NCI-H2029 (cell line): Measurements from ENCODE around the gene SLC15A3.

Experiments
- DNase-seq: peaks from one replicate; lab custom pipeline; 2025; lab: John Stamatoyannopoulos, UW

Gene SLC15A3

DNA sequence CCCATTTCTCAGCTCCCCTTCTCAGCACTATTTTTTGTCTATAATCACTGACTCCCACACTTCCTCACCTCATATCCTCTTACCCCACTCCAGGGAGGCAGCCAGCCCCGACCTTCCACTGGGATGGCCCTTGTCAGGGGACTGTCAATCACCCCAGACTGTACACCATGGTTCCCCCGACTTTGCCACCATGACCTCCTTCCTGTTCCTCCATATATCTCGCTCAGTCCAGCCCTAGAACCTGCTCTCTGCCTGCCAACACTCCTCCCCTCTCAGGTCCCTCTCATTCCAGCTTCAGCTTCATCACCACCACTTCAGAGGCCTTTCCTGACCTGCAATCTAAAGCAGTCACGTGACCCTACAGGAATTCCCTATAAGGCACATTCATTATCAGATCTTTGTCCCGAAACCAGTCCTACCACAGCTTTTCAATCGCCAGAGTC, 62.1 kb downstream of the SLC15A3 start:
- DNase-seq = no peak

DNA sequence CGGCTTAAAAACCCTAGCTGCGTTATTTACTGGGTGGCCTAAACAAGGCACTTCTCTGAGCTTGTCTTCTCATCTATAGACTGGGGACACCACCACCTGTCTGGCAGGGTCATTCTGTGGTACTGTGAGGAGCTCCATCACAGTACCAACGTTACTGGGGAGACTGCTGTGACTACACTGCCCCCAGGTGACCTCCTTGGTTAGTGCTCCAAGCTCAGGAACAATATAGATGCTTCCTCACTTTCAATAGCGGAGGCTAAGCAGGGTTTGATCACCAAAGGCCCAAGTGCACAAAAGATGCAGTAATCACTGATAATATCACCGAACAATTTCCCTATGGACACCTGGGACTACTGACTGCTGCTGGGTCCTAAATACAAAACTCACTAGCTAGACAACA, 64.4 kb downstream of the SLC15A3 start:
- DNase-seq = peak; percentile 74
